Kasumi-1 (cell line): Measurements from ENCODE around the gene CLIC4.
"Not testable (repeated sequence)": the region's sequence is repeated elsewhere in the genome, so short reads cannot be mapped to it uniquely, and the experiment has no call there.

Source experiments
- DNase-seq, 2 experiments: peaks; one replicate each; lab custom pipeline; 2025; lab: John Stamatoyannopoulos, UW

CLIC4 gene

DNA sequence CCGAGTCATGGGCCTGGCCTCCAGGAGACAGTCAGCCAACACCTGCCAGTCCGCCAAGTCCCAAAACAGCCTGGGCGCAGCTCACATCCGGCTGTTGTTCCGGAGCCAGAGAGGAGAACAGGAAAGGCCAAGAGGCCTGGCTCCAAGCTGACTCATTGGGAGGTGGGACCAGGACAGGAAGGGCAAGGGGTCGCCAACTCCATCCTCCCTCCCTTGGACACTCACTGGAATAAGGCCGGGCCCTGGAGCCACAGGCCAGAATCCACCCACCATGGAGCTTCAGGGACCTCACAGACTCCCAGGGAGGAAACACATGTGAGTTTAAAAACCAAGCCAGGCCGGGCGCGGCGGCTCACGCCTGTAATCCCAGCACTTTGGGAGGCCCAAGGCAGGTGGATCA lies 25.1 kb upstream of the CLIC4 start:
- DNase-seq: no peak

DNA sequence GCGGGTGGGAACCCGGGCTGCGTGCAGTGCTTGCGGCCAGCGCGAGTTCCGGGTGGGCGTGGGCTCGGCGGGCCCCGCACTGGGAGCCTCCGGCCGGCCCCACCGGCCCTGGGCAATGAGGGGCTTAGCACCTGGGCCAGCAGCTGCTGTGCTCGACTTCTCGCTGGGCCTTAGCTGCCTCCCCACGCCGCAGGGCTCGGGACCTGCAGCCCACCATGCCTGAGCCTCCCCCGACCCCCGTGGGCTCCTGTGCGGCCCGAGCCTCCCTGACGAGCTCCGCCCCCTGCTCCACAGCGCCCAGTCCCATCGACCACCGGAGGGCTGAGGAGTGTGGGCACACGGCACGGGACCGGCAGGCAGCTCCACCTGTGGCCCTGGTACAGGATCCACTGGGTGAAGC lies 23.7 kb upstream of the CLIC4 start:
- DNase-seq: no peak

DNA sequence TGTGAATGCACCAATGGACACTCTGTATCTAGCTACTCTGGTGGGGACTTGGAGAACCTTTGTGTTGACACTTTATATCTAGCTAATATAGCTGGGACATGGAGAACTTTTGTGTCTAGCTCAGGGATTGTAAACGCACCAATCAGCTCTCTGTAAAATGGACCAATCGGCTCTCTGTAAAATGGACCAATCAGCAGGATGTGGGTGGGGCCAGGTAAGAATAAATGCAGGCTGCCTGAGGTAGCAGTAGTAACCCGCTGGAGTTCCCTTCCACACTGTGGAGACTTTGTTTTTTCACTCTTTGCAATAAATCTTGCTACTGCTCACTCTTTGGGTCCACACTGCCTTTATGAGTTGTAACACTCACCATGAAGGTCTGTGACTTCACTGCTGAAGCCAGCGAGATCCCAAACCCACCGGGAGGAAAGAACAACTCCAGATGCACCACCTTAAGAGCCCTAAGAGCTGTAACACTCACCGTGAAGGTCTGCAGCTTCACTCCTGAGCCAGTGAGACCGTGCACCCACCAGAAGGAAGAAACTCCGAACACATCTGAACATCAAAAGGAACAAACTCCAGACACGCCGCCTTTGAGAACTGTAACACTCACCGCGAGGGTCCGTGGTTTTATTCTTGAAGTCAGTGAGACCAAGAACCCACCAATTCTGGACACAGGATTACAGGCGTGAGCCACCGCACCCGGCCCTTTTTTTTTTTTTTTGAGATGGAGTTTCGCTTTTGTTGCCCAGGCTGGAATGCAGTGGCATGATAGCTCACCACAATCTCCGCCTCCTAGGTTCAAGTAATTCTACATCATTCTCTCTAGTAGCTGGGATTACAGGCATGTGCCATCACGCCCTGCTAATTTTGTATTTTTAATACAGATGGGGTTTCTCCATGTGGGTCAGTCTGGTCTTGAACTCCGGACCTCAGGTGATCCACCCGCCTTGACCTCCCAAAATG lies 22.9 kb upstream of the CLIC4 start:
- not testable (repeated sequence) for DNase-seq

DNA sequence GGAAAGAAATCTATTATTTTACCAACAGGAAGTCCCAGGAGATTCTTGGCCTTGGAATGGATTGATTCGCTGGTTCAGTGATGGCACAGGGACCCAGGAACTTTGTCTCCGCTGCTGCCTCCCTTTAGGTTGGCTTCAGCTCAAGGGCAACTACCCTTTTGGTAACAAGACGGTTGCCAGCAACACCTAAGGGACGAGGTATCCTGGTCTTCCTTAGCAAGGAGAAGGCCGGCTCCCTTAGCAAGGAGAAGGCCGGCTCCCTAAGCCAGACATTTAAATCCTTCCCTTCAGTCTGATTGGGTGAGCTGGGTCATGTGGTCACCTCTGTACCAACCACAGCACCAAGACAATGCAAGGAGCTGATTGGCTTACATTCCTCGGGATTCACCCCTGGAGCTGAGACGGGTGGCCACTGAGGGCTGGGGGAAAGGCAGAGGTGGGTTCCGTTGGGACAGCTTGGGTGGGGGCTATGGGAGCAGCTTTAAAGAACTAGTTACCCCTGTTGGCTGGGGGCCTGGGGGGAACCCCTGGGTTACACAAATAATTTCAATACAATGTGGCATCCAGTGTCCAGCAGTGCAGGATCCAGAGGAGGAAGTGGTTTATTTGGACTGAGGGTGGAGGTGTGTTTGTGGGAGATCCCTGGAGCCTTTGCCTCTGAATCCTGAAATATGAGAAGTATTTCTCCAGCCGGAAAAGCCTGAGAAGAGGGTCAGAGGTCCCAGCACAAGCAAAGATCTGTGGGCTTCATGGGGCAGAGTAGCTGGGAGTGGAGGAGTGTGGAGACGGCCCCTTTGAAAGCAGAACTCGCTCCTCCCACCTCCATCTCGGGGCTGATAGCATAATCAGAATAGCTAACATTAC lies 20.7 kb upstream of the CLIC4 start:
- no peak for DNase-seq

DNA sequence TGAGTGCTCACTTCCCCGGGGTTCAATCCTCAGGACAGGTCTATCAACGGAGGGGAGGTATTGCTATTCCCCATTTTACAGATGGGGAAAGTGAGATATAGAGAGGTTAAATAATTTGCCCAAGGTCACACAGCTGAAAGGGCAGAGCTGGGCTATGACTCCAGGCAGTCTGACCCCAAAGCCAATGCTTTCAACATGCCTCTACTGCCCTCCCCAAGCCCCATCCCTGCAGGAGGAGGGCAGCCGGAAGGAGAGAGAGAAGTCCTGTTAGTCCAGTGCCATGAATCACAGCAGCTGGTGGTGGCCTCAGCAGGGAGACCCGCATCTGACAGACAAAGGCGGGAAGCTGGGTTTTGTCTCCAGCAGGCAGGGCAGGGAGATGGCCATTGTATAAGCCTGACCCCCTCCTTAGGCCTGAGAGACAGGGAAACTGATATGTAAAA lies 20.0 kb upstream of the CLIC4 start:
- DNase-seq: no peak

DNA sequence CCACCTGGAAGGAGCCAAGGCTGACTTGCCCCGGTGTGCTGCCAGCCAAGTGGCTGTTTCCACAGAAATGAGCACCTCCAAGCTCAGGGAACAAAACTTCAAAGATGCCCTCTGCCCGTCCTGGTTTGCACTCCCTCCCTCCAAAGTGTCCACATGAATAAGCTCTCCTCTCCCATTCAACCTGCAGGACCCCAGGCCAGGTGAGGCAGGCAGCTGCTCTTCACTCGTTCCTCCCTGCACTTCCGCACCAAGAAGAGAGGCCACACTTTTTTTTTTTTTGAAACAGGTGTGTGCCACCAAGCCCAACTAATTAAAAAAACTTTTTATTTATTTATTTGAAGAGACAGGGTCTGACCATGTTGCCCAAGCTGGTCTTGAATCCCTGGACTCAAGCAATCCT lies 18.5 kb upstream of the CLIC4 start:
- no peak for DNase-seq

DNA sequence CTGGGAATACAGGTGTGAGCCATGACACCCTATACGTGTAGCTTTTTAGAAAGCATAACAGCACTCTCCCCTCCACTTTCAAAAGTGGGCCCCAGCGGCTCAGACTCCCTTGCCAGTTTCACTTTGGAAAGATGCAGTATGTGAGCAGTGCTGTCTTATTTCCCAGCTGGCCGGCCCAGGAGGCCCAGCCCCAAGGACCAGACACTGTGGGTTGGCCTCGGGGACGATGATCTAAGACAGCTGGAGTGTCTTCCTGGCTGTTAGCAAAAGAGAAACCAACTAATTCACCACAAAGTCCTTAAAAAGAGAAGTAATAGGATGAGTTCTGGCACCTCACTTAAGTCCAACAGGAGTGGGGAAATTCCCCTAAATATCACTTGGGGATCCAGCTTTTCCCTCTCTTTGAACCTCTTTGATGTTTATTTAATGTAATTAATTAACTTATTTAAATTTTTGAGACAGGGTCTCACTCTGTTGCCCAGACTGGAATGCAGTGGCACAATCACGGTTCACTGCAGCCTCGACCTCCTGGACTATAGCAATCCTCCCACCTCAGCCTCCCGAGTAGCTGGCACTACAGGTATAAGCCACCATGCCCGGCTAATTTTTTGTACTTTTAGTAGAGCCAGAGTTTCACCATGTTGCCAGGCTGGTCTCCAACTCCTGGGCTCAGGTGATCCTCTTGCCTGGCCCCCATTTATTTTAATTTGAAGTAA lies 17.6 kb upstream of the CLIC4 start:
- peak; percentile 87 to 89 for DNase-seq

DNA sequence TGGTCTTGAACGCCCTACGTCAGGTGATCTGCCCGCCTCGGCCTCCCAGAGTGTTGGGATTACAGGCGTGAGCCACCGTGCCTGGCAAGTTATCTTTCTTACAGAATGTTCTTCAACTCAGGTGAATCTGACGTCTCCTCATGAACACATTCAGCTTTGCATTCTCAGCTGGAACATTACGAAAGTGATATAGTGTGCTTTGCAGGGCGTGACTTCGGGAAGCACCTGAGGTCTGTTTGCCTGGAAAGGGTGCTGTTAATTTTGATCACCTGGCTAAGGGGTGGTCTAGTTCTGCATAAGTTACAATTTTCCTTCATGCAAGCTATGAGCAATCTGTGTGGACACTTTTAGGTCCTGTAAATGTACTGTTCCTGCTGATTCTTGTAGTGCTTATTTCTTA lies 16.3 kb upstream of the CLIC4 start:
- DNase-seq: no peak

DNA sequence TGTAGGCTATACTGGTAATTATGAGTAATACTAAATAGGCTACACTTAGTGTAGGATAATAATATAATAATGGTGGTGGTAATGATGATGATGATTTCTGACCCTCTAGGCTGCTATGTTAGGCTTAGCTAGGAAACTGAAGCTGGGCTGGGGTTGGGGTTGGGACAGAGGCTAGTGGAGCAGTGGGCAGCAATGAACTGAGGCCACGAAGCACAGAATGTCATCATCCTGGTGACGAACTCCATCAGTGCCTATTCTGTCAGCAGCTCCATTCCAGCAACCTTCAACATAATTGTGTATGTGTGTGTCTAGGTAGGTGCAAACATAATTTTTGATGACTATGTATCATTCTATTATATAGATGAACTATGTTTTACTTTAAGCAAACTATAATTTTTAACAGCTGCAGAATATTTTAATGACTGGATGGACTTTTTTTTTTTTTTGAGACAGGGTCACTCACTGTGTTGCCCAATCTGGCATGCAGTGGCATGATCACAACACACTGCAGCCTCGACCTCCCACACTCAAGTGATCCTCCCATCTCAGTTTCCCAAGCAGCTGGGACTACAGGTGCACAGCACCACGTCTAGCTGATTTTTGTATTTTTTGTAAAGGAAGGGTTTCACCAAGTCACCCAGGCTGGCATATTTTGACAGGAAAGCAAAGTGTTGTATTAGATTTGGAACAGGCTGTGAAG lies 12.9 kb upstream of the CLIC4 start:
- no peak for DNase-seq

DNA sequence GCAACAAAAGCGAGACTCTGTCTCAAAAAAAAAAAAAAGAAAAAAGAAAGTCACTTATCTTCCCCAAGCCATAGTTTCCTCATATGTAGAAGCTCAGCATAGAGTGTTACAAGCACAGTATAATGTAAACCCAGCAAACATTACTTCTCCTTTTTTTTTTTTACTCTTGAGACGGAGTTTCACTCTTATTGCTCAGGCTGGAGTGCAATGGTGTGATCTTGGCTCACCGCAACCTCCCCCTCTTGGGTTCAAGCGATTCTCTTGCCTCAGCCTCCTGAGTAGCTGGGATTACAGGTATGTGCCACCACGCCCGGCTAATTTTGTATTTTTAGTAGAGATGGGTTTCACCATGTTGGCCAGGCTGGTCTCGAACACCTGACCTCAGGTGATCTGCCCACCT lies 11.9 kb upstream of the CLIC4 start:
- peak; percentile 77 to 80 for DNase-seq

DNA sequence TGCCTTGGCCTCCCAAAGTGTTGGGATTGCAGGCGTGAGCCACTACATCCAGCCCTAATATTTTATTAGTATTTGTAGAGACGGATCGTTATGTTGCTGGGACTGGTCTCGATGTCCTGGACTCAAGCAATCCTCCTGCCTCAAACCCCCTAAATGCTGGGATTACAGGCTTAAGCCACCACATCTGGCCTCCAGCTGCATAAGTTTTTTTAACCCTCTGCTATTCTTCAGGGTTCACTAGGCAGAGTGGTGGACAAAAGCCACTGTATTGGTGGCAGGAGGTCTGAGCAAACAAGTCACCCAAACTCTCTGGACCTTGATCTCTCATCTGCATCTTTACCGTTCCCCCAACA lies 10.1 kb upstream of the CLIC4 start:
- DNase-seq: no peak

DNA sequence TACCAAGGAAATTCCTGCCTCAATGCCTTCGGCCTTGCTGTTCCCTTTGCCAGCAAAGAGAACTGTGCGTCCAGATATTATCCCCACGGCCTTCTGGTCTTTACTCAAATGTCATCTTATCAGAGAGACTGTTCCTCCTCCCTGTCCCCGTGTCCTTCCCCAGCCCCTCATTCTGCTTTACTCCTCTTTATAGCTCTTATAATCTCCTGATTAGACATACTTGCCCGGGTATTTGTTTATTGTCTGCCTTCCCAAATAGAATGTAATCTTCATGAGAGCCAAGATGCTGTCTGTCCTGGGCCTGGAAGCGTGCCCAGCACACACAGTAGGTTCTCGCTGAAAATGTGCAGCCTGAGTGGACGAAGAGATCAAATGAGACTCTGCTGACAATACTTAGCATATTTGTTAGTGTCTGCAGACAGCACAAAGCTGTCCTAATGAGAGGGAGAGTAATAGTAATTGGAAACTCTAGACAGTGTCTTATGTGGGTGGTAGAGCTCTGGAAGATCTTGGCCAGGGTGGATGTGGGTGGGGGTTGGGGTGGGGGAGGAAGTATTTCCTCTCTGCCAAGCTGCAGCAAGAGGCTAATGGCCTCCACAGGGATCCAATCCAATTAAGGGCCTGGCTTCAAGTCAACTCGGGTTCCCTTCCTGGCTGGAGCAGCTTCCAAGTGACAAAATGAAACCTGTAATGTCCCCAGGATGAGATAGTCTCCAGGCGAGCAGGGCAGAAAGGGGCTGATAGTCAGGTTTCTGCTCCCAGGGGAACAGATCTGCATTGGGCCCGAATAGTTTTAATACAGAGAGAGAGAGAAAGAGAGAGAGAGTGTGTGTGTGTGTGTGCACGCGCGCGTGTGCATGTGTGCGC lies 9.5 kb upstream of the CLIC4 start:
- DNase-seq: no peak

DNA sequence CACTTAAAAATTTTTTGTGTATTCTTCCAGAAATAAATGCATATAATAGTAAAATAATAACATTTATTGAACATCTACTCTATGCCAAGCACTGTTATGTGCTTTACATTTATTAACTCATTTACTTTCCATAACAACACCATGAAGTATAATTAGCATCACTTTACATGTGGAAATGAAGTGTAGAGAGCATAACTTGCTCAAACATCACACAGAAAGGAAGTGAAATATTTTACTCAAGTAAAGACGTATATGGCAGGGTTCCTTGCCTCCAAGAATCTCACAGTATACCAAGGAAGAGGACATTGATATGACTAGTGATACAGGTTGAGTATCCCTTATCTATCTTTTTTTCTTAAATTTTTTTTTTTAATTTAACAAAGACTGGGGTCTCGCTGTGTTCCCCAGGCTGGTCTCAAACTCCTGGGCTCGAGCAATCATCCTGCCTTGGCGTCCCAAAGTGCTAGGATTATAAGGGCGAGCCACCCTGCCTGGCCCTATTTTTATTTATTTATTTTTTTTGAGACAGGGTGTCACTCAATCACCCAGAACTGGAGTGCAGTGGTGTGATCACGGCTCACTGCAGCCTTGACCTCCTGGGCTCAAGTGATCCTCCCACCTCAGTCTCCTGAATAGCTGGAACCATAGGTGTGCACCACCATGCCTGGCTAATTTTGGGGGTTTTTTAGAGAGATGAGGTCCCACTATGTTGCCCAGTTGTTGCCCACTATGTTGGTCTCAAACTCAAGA lies 7.7 kb upstream of the CLIC4 start:
- DNase-seq: no peak

DNA sequence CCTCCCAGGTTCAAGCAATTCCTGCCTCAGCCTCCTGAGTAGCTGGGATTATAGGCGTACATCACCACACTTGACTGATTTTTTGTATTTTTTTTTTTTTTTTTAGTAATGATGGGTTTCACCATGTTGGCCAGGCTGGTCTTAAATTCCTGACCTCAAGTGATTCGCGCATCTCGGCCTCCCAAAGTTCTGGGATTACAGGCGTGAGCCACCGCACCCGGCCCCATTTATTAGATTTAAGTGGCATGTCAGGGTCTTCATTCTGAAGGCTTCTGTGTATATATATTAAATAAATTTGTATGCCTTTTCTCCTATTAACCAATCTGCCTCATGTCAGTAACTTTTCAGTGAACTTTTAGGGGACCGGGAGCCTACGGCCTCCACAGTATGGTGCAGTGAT lies 6.0 kb upstream of the CLIC4 start:
- DNase-seq: no peak

DNA sequence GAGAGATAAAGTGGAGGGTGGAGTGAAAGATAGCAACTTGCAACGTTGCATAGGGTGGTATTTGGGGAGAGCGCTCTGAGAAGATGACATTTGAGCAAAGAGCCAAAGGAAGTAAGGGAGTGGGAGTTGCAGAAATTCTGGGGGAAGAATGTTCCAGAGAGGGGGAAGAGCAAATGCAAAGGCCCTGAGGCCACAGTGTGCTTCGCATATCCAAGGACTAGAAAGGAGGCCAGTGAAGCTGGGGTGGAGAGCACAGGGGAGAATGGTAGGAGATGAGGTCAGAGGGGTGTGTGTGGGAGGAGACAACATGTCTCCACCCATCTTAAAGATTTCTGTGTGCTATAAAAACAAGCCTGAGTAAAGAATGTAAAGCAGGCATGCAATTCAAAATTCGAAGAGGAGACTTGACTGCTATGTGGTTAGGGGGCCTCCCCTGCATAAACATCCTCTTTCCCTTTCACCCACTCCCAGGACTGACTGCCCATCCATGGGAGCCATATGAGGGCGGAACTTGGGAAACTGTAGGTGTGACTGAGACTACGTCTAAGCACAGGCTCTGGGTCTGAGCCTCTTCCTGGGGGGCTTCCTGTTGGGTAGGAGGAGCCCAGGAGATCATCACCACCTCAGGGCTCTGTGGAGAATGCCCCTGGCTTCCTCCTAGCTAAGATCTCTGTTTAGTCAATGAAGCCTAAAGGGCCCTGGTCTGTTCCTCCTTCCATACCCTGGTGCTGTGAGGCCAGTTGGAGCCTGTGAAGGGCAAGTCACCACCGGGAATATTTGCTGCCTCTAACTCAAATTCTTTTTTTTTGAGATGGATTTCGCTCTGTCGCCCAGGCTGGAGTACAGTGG lies 2.9 kb upstream of the CLIC4 start:
- no peak for DNase-seq

DNA sequence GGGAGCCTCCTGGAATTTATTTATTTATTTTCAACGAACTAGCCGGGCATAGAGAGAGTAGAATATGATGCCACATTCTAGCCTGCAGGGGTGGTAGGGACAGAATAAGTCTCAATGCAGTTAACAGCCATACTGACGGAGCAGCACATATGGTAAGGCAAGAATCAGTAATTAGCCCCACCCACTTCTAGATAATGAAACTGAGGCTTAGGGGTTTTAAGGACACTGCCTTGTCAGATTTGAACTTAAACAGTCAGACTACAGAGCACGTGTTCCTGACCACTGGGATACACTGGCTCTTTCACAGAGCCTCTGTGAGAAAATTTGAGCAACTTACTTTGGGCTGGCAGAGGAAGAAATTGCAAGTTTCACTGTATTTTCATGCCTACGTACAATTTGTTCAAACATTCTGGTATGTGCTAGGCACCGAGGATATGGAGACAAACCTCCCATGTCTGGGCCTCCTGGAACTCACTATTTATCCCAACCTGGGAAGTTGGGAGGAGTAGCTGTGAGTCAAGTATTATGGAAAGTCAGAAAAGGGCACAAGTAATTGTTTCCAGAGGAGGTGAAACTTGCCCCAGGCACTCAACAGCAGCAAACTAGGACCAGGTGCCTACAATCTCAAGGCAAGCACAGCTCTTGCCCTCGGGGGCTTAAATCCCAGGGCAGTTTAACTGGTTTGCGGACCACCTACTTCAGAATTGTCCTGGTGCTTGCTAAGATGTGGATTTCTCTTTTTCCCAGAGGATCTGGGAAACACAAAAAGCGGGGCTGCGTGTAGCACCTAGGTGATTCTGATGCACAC lies 1.6 kb upstream of the CLIC4 start:
- no peak for DNase-seq

DNA sequence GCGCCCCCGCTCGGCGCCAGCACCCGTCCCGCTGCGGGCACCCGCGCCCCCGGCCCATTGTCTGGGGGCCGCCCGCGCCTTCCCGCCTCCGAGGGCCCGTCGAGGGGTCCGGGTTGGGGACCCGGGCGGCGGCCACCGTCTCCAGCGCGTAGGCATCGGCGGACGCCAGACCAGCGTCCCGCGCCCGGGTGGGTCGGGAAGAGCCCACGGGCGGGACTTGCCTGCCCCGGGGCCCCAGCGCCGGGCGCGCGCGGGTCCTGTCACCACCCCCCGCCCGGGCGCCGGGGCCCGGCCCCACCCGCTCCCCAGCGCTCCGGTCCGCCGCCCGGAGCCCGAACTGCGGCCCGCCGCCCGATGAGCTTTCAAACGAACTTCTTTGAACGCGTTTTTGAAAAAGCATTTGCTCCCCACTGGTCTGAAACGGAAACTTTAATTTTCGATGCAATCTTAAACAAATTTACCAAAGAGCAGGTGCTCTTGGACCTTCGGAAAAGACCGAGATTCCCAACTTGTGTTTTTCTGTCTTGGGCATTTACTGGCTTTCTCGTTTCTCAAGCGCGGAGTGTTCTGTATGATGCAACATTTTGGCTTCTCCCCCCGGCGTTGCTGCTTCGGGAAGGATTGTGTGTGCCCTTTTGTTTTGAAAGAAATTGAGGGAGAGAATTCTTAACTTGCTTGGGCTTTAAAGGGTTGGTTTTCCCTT lies 615 bp downstream of the CLIC4 start:
- DNase-seq: peak; percentile 57 to 58
